ENCODE data around the gene WWC2.

WWC2 gene

GRCh38 chr4:183349673-183350072, 250.6 kb downstream of the WWC2 start:
- DNase-seq (ENCODE audit: low read depth in 1 of 2, low spot score in 1 of 2), result no peak

DNA sequence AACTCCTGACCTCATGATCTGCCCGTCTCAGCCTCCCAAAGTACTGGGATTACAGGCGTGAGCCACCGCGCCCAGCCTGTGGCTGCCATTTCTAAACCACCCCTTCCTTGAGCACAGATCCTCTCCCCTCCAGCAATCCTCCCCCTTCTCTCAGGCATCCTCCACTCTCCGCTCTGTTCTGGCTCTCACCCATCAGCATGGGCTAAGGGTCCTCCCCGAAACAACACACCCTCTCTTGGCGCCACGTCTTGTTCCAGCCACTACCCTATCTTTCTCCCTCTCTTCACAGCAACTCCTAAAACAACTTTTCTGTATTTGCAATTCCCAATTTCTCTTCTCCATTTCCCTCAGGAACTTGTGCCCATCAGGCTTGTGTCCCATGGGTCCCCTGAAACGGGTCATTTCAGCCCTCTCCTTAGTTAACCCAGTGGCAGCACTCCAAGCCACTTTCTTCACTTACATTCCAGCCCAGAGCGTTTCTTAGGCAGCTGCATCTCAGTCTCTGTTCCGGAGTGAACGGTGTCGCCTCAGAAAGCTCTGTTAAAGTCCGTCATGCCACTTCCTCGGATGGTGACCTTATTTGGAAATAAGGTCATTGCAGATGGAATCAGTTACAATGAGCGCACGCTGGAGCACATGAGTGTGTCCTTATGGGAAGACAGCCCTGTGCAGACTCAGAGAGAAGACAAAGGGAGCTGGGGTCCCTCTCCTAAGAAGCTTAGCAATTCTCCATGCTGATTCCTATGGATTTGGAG, 251.4 kb downstream of the WWC2 start:
- no peak for DNase-seq (ENCODE audit: low read depth in 1 of 2, low spot score in 1 of 2)

GRCh38 chr4:183352546-183352945, 253.5 kb downstream of the WWC2 start:
- DNase-seq (ENCODE audit: low read depth in 1 of 2, low spot score in 1 of 2), result no peak

DNA sequence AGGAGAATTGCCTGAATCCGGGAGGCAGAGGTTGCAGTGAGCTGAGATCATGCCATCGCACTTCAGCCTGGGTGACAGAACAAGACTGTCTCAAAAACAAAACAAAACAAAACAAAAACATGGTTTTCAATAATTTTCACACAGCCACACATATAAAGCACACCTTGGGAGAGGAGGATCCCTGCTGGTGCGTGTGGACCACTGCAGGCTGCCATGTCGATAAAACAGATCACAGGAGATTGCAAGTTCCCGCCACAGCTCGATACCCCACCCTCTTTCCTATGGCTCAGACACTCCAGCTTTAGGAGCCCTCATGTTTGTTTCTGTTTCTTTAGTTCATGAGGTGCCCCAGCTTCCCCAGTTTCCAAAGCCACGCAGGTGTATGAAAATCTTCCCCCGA, 254.5 kb downstream of the WWC2 start:
- DNase-seq (ENCODE audit: low read depth in 1 of 2, low spot score in 1 of 2), result no peak

DNA sequence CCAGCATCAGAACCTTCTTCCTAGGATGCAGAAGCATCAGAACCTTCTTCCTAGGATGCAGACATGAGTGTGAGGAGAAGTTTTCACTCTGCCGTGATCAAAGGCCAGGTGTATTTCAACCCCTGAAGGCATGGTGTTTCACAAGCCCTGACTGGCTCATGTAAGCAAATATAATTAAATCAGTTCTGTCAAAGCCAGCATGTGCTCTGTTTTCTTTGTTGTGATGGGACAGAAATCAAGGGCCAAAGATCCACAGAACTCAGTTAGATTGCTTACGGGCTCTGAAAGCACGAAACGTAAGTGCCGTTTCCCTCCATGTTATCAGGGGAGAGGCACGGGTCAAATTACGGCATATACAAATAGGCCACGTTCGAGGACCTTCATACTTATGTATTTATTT, 255.2 kb downstream of the WWC2 start:
- no peak for DNase-seq (ENCODE audit: low read depth in 1 of 2, low spot score in 1 of 2)

DNA sequence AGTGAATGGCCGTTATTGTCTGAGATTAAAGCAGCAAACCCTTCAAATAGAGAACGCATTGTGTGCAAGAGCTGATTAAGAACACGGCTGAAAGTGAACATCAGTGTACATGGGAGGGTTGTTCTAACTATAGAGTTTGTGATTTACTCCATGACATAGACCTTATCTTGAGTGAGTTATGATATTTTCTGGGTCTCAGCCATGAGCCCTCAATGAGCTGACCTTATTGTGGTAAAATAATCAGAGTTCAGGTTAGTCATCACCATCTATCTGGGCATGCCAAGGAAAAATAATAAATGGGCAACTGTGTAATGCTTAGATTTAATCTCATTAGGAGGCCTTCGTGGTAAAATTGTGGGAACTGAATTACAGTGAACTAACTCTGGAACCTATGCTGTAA, 256.3 kb downstream of the WWC2 start:
- DNase-seq (ENCODE audit: low read depth in 1 of 2, low spot score in 1 of 2), result no peak

GRCh38 chr4:183356173-183356830, 257.2 kb downstream of the WWC2 start:
- DNase-seq (ENCODE audit: low read depth in 1 of 2, low spot score in 1 of 2), result no peak

DNA sequence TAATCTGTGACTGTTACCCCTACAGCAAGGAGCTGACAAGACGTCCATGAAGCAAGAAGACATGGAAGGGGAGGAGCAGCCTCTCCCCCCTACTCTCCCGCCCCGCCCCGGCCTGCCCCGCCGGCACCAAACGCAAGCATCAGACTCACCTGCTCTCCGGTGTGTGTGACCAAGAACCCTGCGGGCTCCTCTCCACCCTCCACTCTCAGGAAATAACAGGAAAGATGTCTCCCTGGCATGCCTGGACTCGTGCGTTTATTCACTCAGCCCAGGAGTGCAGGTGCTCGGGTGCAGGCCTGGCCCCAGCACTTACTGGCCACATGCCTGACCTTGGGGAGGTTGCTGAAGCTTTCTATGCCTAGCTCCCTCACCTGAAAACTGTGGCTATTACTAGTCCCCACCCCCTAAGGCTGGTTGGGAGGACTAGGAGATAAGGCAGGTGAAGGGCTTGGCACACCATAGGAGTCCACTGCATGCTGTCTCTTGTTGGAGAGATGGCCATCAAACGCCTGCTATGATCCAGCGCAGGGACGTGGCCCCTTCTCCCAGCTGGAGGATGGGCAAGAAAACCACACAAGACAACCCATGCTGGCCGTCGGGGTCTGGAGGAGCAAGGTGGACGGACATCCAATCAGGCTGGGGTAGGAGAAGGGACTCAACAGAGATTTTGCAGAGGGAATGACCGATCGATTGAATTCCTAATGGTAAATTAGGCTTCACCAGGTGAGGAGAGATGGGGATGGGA, 258.0 kb downstream of the WWC2 start:
- no peak for DNase-seq (ENCODE audit: low read depth in 1 of 2, low spot score in 1 of 2)

GRCh38 chr4:183358215-183358755, 259.2 kb downstream of the WWC2 start:
- no peak for DNase-seq (ENCODE audit: low read depth in 1 of 2, low spot score in 1 of 2)

GRCh38 chr4:183360161-183360919, 261.3 kb downstream of the WWC2 start:
- DNase-seq (ENCODE audit: low read depth in 1 of 2, low spot score in 1 of 2), result no peak

GRCh38 chr4:183362036-183362435, 263.0 kb downstream of the WWC2 start:
- DNase-seq (ENCODE audit: low read depth in 1 of 2, low spot score in 1 of 2), result no peak

GRCh38 chr4:183362916-183363542, 264.0 kb downstream of the WWC2 start:
- no peak for DNase-seq (ENCODE audit: low read depth in 1 of 2, low spot score in 1 of 2)

GRCh38 chr4:183364025-183364424, 265.0 kb downstream of the WWC2 start:
- no peak for DNase-seq (ENCODE audit: low read depth in 1 of 2, low spot score in 1 of 2)

GRCh38 chr4:183366206-183366835, 267.3 kb downstream of the WWC2 start:
- no peak for DNase-seq (ENCODE audit: low read depth in 1 of 2, low spot score in 1 of 2)

DNA sequence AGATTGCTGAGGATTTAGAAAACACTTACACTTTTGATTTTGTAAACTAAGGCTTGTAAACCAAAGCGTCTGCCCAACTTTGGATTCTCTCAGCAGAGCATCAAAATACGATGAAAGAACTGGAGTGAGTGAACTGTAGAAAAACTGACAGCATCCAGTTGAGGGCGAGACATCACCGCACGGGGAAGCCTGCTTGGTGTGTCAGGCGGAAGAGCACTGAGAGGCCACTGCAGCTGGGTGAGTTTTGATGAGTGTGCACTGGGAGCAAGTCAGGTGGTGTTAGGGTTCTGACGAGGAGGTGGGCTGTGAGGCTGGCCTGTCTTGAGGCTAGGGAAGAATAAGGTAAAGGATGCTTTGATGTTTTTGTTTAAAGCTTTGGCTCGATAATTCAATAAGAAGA, 270.0 kb downstream of the WWC2 start:
- no peak for DNase-seq (ENCODE audit: low read depth in 1 of 2, low spot score in 1 of 2)

All from stimulated activated CD4-positive, alpha-beta T cell treated with anti-CD3 and anti-CD28 coated beads, Interleukin-15, amount 100 ng/mL, for 1 hour (primary cell).